GM19372 (cell line): Measurements from ENCODE around the gene LRR1.
"Not testable (repeated sequence)": the region's sequence is repeated elsewhere in the genome, so short reads cannot be mapped to it uniquely, and the experiment has no call there.

Experiments used
- ATAC-seq: cut with Tn5 transposase; IDR thresholded peaks from one replicate; pipeline ENCODE4 v1.9.1; 2021; ENCODE audit warnings: mild to moderate bottlenecking, low read depth, moderate library complexity; ENCODE audit not compliant: unreplicated experiment

LRR1 gene

GRCh38 chr14:49623941-49624839 lies 25.4 kb downstream of the LRR1 start:
- ATAC-seq: no peak

GRCh38 chr14:49633640-49634546 lies 35.2 kb downstream of the LRR1 start:
- peak; percentile 74 for ATAC-seq

- ATAC-seq: peak; percentile 23
Measured at GRCh38 chr14:49634547-49635334, 36.0 kb downstream of the LRR1 start, which contains the start of gene DNAAF2. TSS of gene DNAAF2 (minus strand) at chr14:49635244. CDS start at chr14:49635149, 95 bp downstream.

GRCh38 chr14:49636866-49637265 lies 38.1 kb downstream of the LRR1 start:
- ATAC-seq: no peak

GRCh38 chr14:49637534-49638078 lies 38.9 kb downstream of the LRR1 start:
- ATAC-seq: no peak

- ATAC-seq: no peak
Measured at GRCh38 chr14:49640540-49641417, 42.0 kb downstream of the LRR1 start.

GRCh38 chr14:49641697-49642129 lies 43.0 kb downstream of the LRR1 start:
- no peak for ATAC-seq

GRCh38 chr14:49642163-49642562 lies 43.4 kb downstream of the LRR1 start:
- ATAC-seq: no peak

- no peak for ATAC-seq
Measured at GRCh38 chr14:49653508-49653907, 54.8 kb downstream of the LRR1 start.

GRCh38 chr14:49654511-49654910 lies 55.8 kb downstream of the LRR1 start:
- no peak for ATAC-seq

- ATAC-seq: not testable (repeated sequence)
Measured at GRCh38 chr14:49657500-49657899, 58.8 kb downstream of the LRR1 start.

- no peak for ATAC-seq
Measured at GRCh38 chr14:49659526-49660455, 61.1 kb downstream of the LRR1 start.
